GM21423 (cell line): Measurements from ENCODE around the gene ACBD3.
"Not testable (repeated sequence)": the region's sequence is repeated elsewhere in the genome, so short reads cannot be mapped to it uniquely, and the experiment has no call there.

ENCODE experiments used
- ATAC-seq: cut with Tn5 transposase; IDR thresholded peaks from one replicate; pipeline ENCODE4 v1.9.1; 2021; ENCODE audit warnings: mild to moderate bottlenecking, moderate library complexity; ENCODE audit not compliant: unreplicated experiment

Gene ACBD3

GRCh38 chr1:226186124-226187018 lies at the start of gene ACBD3:
ACBD3 (minus strand) TSS chr1:226186741; CDS start chr1:226186675, 66 bp downstream.
- ATAC-seq, result peak; percentile 97

- ATAC-seq, result no peak
These were observed 47.3 kb upstream of the ACBD3 start for GRCh38 chr1:226233806-226234205.

- no peak for ATAC-seq
These were observed 46.8 kb upstream of the ACBD3 start for GRCh38 chr1:226233293-226233692.

- no peak for ATAC-seq
These were observed 40.1 kb upstream of the ACBD3 start for GRCh38 chr1:226226601-226227000.

- peak; percentile 68 for ATAC-seq
These were observed 37.3 kb upstream of the ACBD3 start for GRCh38 chr1:226223786-226224244.

- ATAC-seq, result peak; percentile 32
These were observed 36.7 kb upstream of the ACBD3 start, which contains the start of gene MIXL1 for GRCh38 chr1:226223157-226223785. MIXL1 (plus strand) TSS chr1:226223664; CDS start chr1:226223682, 18 bp downstream.

GRCh38 chr1:226222686-226223085 lies 36.1 kb upstream of the ACBD3 start:
- ATAC-seq, result no peak

- ATAC-seq, result no peak
These were observed 34.1 kb upstream of the ACBD3 start for GRCh38 chr1:226220473-226221189.

GRCh38 chr1:226217273-226217672 lies 30.7 kb upstream of the ACBD3 start:
- no peak for ATAC-seq

GRCh38 chr1:226216056-226216455 lies 29.5 kb upstream of the ACBD3 start:
- ATAC-seq, result no peak

- peak; percentile 60 for ATAC-seq
These were observed 28.7 kb upstream of the ACBD3 start for GRCh38 chr1:226215239-226215638.

GRCh38 chr1:226212545-226212944 lies 26.0 kb upstream of the ACBD3 start:
- no peak for ATAC-seq

GRCh38 chr1:226211181-226211821 lies 24.8 kb upstream of the ACBD3 start:
- ATAC-seq, result no peak

- ATAC-seq, result no peak
These were observed 24.1 kb upstream of the ACBD3 start for GRCh38 chr1:226210571-226211176.

- ATAC-seq, result no peak
These were observed 22.9 kb upstream of the ACBD3 start for GRCh38 chr1:226209307-226210059.

GRCh38 chr1:226207048-226207447 lies 20.5 kb upstream of the ACBD3 start:
- ATAC-seq, result no peak

- ATAC-seq, result no peak
These were observed 17.7 kb upstream of the ACBD3 start for GRCh38 chr1:226204198-226204597.

GRCh38 chr1:226203655-226204054 lies 17.1 kb upstream of the ACBD3 start:
- no peak for ATAC-seq

GRCh38 chr1:226203240-226203639 lies 16.7 kb upstream of the ACBD3 start:
- no peak for ATAC-seq

- ATAC-seq, result not testable (repeated sequence)
These were observed 16.1 kb upstream of the ACBD3 start for GRCh38 chr1:226202666-226203065.
